Activated effector memory CD4-positive, alpha-beta T cell treated with anti-CD3 and anti-CD28 coated beads, Interleukin-2, amount 50 U/mL, for 16 hours (primary cell): ENCODE results near the gene OR10H2.
A peak's percentile ranks its signal among the peaks of the same experiment; 100 is the strongest.
"Not testable (repeated sequence)": the region's sequence is repeated elsewhere in the genome, so short reads cannot be mapped to it uniquely, and the experiment has no call there.

Experiments used
- DNase-seq: peaks from one replicate; pipeline ENCODE4 v3.0.0-alpha.2; 2020

The OR10H2 gene, protein sequence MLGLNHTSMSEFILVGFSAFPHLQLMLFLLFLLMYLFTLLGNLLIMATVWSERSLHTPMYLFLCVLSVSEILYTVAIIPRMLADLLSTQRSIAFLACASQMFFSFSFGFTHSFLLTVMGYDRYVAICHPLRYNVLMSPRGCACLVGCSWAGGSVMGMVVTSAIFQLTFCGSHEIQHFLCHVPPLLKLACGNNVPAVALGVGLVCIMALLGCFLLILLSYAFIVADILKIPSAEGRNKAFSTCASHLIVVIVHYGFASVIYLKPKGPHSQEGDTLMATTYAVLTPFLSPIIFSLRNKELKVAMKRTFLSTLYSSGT

GRCh38 chr19:15727724-15728123 lies at the start of gene OR10H2:
TSS of gene OR10H2 (plus strand) at chr19:15728024. CDS start at chr19:15728044, 20 bp downstream.
- DNase-seq: no peak

DNA sequence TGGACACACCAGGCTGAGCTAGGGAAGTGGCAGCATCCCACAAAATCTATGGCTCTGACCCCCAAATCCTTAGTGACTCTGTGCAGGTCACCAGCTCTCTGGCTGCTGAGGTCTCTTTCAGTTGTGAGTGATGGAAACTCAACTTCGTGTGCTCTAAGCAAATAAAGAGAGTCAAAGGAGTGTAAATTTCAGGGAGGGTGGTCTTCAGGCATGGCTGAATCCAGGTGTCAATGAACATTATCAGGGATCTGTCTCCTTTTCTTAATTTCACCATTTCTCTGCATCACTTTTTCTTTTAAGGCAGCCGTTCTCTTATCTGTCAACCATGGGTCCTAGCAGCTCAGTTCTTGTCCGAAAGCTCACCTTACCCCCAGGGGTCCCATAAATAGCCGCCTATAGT lies 48.7 kb upstream of the OR10H2 start:
- no peak for DNase-seq

DNA sequence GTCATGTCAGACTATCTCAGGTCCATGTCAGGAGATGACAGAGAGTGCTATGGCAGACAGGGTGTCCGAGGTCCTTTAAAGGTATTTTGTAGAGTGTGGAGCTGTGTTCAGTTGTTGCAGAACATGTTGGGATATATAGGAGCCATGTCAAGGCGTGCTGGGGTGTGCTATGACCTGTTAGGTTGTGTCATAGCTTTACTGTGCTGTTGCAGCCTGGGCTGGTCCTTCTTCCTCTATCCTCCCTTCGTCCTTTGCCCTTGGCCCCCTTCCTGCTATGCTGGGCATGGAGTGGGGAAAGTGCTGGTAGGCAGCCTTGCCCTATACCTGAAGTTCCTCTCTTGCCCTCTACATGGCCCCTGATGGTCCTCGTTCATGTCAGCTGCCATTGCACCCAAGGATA lies 48.0 kb upstream of the OR10H2 start:
- not testable (repeated sequence) for DNase-seq

- DNase-seq: no peak
Measured at GRCh38 chr19:15680478-15681322, 47.1 kb upstream of the OR10H2 start.

DNA sequence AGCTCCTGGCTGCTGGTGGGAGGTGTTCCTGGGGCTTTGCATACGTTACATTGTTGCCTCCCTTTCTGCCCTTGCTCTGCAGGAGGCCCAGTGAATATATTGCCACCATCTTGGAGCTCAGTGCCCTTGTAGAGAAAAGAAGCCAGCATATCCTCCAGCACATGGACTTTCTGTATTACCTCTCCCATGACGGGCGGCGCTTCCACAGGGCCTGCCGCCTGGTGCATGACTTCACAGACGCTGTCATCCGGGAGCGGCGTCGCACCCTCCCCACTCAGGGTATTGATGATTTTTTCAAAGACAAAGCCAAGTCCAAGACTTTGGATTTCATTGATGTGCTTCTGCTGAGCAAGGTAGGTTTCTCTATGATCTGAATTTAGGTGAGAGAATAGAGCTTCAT lies 44.4 kb upstream of the OR10H2 start:
- DNase-seq: no peak

DNA sequence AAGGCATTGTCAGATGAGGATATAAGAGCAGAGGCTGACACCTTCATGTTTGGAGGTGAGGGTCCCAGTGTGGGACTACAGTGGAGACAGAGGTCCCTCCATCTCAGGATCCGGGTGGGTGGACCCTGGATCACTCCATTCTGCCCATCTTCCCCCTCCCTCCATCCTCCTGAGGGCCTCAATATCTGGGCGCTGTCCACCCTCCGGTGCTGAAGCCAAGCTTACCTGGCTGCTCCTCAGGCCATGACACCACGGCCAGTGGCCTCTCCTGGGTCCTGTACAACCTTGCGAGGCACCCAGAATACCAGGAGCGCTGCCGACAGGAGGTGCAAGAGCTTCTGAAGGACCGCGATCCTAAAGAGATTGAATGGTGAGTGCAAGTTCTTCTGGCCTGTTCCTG lies 43.0 kb upstream of the OR10H2 start:
- DNase-seq: no peak

- DNase-seq: no peak
Measured at GRCh38 chr19:15696654-15697194, 31.1 kb upstream of the OR10H2 start.

- no peak for DNase-seq
Measured at GRCh38 chr19:15701757-15702533, 25.9 kb upstream of the OR10H2 start.

DNA sequence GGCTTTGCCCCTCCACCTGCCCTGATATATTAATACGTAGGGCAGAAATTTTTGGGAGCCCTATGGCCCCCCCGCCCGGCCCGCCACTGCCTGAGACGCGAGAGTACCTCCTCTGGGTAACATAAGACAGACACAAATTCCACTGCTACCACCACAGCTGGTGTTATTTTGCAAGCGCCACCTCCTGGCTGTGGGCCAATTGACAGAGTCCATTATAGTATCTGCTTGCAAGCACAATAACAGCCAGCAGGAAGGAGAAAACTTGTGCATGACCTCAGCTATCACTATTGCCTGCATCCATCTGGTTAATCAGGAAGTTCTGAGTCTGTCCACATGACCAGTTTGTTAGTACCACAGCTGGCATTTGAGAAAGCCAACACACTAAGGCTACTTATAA lies 25.3 kb upstream of the OR10H2 start:
- peak; percentile 66 for DNase-seq

DNA sequence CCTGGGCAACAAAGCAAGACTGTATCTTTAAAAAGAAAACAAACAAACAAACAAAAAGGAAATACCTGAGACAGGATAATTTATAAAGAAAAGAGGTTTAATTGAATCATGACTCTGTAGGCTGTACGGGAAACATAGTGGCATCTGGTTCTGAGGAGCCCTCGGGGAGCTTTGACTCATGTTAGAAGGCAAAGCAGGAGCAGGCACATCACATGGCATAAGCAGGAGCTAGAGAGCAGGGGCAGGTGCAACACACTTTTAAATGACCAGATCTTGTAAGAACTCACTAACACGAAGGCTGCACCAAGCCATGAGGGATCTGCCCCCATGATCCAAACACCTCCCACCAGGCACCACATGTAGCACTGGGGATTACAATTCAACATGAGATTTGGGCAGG lies 13.2 kb upstream of the OR10H2 start:
- no peak for DNase-seq

DNA sequence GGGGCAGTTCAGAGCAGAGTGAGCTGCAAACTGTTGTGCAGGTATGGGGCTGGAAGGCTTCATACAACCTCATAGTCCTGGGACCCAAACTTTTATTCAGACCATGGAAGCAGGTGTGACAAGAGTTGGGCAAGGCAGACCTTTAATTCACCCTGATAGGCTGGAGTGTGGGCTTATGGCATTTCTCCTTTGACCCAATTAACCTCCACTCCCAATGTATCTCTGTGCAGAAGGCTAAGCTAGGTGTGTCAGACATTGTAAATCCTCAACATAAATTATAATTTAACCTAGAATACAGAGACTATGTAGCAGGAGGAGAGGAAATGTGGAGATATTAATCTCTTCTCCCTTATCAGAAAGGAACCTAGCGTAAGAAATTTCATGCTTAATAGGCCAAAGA lies 12.2 kb upstream of the OR10H2 start:
- DNase-seq: no peak

GRCh38 chr19:15717809-15718208 lies 10.0 kb upstream of the OR10H2 start:
- no peak for DNase-seq

DNA sequence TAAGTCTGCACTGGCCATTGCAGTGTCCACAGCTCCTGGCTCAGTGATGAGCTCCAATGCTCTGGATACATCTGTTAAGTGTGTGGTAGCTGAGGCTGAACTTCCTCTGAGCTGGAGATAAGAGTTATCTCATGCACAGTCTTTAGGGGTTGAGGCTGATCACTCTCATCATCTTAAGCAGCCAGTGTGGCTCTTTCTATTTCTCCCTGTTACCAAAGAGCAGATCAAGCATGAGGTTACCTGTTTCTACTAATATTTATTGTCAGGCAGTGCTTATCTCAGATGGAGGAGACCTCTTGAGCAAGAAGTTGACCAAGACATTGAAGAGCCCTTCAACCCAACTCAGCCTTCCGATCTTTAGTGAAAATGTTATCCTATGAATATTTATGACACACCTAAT lies 6.6 kb upstream of the OR10H2 start:
- DNase-seq: no peak

DNA sequence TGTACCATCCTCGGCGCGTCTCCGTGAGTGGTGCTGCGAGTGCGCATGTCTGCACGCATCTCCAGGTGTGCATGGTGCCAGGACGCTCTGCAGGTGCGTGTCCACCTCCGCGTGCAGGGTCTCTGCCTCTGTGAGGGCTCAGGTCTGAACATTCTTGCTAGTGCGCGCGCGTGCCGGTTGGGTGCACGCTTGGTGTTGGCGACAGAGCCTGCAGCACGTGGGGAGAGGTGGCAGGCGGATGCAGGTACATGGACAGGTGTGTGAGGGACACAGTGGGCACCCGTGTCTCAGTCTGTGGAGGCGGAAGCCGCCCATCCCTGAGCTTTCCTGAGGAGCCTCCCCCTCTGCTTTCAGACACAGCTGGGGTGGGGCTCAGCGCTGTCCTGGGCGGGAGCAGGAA lies 4.9 kb upstream of the OR10H2 start:
- DNase-seq: no peak

DNA sequence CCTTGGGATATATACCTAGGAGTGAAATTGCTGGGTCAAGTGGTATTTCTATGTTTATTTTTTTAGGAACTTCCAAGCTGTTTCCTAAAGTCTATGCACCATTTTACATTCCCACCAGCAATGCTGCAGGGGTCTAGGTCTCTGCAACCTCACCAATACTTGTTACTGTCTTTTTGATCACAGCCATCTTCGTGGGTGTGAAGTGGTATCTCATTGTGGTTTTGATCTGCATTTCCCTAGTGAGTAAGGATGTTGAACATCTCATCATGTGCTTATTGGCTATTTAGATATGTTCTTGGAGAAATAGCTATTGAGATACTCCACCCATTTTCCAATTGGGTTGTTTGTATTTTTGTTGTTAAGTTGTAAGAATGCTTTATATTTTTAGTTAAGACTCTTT lies 2.7 kb downstream of the OR10H2 start:
- DNase-seq: no peak

- no peak for DNase-seq
Measured at GRCh38 chr19:15732388-15732787, 4.6 kb downstream of the OR10H2 start.

DNA sequence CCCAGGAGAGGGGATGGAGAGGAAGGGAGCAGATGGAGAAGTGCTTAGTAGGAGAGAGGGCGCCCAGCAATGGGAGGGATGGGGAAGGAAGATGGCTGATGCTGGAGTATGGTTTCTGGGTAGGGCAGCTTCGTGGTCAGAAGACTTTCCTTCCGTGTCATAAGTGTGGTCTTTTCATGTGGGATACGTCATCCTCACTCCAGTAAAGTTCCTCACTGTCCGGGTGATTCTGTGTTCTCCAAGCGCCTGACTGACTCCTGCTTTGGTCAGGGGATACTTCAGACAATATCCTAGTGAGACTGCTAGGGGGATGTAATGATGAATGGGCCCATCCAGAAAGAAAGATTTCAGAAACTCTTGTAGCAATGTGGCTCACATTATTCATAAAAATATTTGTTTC lies 6.1 kb downstream of the OR10H2 start:
- no peak for DNase-seq

DNA sequence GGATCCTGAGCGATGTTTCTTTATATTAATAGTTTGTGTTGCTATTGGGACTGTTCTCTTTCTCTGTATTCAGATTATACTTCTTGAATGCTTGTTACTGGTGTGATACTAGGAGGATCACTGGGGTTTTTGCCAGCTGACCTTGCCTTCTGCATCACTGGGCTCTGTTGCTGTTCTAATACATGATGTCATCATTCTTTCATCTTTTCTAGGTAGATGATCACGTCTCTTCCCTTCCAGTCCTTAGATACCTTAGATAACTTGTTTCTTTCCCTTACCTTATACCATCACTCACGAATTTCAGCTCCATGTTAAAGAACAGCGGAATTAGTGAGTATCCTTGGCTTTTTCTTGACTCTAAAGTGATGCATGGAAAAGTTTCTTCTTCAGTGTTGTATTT lies 9.9 kb downstream of the OR10H2 start, which contains the start of gene OR10H3:
Gene OR10H3, plus strand, starts transcription at position 264 of the 400 bp plus-strand sequence. CDS start 3,408 bp downstream, outside the sequence.
- DNase-seq: no peak

DNA sequence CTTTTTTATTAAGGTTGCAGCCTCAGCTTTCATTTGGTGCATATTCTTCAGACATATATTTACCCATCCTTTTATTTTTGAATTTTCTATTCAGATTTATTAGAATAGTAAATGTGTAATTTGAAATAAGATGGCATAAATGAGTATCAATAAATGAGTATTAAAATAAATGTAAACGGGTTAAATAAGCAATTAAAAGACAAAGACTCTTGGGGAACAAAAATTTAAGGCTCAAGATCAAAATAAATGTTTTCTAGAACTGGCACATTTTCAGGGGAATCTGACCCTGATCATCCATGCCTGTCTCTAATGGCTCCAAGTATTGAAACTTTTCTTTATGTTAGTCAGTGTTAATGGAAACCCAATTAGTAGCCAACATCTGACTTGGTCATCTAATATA lies 13.0 kb downstream of the OR10H2 start:
- DNase-seq: no peak

GRCh38 chr19:15748239-15748638 lies 20.4 kb downstream of the OR10H2 start:
- no peak for DNase-seq

DNA sequence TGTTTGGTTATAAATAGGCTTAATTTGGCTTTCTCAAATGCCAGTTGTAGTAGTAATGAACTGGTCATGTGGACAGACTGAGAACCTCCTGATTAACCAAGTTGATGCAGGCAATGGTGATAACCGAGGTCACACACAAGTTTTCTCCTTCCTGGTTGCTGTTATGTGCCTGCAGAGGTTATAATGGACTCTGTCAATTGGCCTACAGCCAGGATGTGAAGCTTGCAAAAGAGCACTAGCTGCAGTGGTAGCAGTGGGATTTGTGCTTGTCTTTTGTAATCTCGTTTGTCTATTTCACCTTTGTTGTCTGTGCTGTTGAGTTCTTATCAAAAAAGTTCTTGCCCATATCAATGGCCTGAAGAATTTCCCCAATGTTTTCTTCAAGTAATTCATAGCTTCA lies 30.6 kb downstream of the OR10H2 start:
- DNase-seq: no peak

GRCh38 chr19:15759962-15760565 lies 32.2 kb downstream of the OR10H2 start:
- no peak for DNase-seq

- DNase-seq: no peak
Measured at GRCh38 chr19:15769586-15769985, 41.8 kb downstream of the OR10H2 start.
